GM19324 (cell line): ENCODE measurements around the gene SMG7.
A peak's percentile ranks its signal among the peaks of the same experiment; 100 is the strongest.

Source experiments
- ATAC-seq: cut with Tn5 transposase; IDR thresholded peaks from one replicate; pipeline ENCODE4 v1.9.1; 2021; ENCODE audit warnings: mild to moderate bottlenecking, moderate library complexity; ENCODE audit not compliant: unreplicated experiment, low FRiP score

Gene SMG7

GRCh38 chr1:183584147-183584546, 111.8 kb downstream of the SMG7 start:
- no peak for ATAC-seq

- ATAC-seq, result no peak
These were observed 112.7 kb downstream of the SMG7 start for GRCh38 chr1:183585038-183585437.

- no peak for ATAC-seq
These were observed 114.2 kb downstream of the SMG7 start for GRCh38 chr1:183586455-183586854.

GRCh38 chr1:183586926-183587325, 114.6 kb downstream of the SMG7 start:
- no peak for ATAC-seq

- no peak for ATAC-seq
These were observed 116.5 kb downstream of the SMG7 start for GRCh38 chr1:183588827-183589226.

GRCh38 chr1:183589384-183589783, 117.1 kb downstream of the SMG7 start:
- no peak for ATAC-seq

GRCh38 chr1:183589874-183590243, 117.6 kb downstream of the SMG7 start:
- ATAC-seq, result peak; percentile 26

GRCh38 chr1:183590244-183591191, 118.2 kb downstream of the SMG7 start, which contains the start of gene NCF2:
Gene NCF2 (minus strand): TSS chr1:183590459. CDS start chr1:183590329, 130 bp downstream.
- ATAC-seq, result peak; percentile 85

GRCh38 chr1:183592733-183593132, 120.4 kb downstream of the SMG7 start:
- ATAC-seq, result no peak

- ATAC-seq, result peak; percentile 34
These were observed 121.1 kb downstream of the SMG7 start for GRCh38 chr1:183593356-183593755.

GRCh38 chr1:183595537-183595936, 123.2 kb downstream of the SMG7 start:
- ATAC-seq, result no peak

- no peak for ATAC-seq
These were observed 124.2 kb downstream of the SMG7 start for GRCh38 chr1:183596500-183596899.

- ATAC-seq, result no peak
These were observed 125.5 kb downstream of the SMG7 start for GRCh38 chr1:183597656-183598347.

GRCh38 chr1:183598386-183598785, 126.1 kb downstream of the SMG7 start:
- ATAC-seq, result peak; percentile 72

GRCh38 chr1:183600136-183600535, 127.8 kb downstream of the SMG7 start:
- no peak for ATAC-seq

GRCh38 chr1:183600634-183601033, 128.3 kb downstream of the SMG7 start:
- no peak for ATAC-seq

GRCh38 chr1:183602510-183602909, 130.2 kb downstream of the SMG7 start:
- ATAC-seq, result no peak
